Dermis microvascular lymphatic vessel endothelial cell (primary cell): ENCODE data around the gene HSD17B13. TPM values are rescaled to one million over a fixed set of nuclear protein-coding genes. Genes with fewer than 3 reads are reported as not detected.

Experiments
- DNase-seq, 2 donors: peaks; one replicate each; pipeline versions ENCODE4 v3.0.0 to v3.0.0-alpha.2; 2010; ENCODE audit warnings: low read depth in 2 of 2
- total RNA-seq: library from RNA; depleted of rRNA; stranded (reverse); fragments of >200 nt; gene quantifications from 2 replicates; pipeline ENCODE4 v1.2.1, GENCODE V29; 2014

The HSD17B13 gene
- total RNA-seq, 1 donor from 2014 or later = 0.13 TPM

- no peak for DNase-seq
Observed at GRCh38 chr4:87268411-87268810, 54.3 kb downstream of the HSD17B13 start.

- no peak for DNase-seq
Observed at GRCh38 chr4:87266986-87267385, 55.7 kb downstream of the HSD17B13 start.

- no peak for DNase-seq
Observed at GRCh38 chr4:87262886-87263285, 59.8 kb downstream of the HSD17B13 start.

- DNase-seq = no peak
Observed at GRCh38 chr4:87260477-87260876, 62.2 kb downstream of the HSD17B13 start.

GRCh38 chr4:87258677-87259076 is 64.0 kb downstream of the HSD17B13 start:
- DNase-seq = no peak

GRCh38 chr4:87257523-87257922 is 65.2 kb downstream of the HSD17B13 start:
- DNase-seq = no peak

- DNase-seq = no peak
Observed at GRCh38 chr4:87255755-87256154, 66.9 kb downstream of the HSD17B13 start.

Other genes starting within 250 kb of the HSD17B13 start
- gene KLHL8, start 102.3 kb downstream of the HSD17B13 start, total RNA-seq = 7.4 and 7.5 TPM in 2 replicates
- 31.7 and 32.9 TPM in 2 replicates for gene HSD17B11, start 68.3 kb upstream of the HSD17B13 start, total RNA-seq
- 11.2 and 16.7 TPM in 2 replicates for gene NUDT9, start 99.7 kb upstream of the HSD17B13 start, total RNA-seq
- 10.0 and 19.2 TPM in 2 replicates for gene SPARCL1, start 206.5 kb upstream of the HSD17B13 start, total RNA-seq